Measurements from ENCODE around the gene FETUB.

FETUB gene

DNA sequence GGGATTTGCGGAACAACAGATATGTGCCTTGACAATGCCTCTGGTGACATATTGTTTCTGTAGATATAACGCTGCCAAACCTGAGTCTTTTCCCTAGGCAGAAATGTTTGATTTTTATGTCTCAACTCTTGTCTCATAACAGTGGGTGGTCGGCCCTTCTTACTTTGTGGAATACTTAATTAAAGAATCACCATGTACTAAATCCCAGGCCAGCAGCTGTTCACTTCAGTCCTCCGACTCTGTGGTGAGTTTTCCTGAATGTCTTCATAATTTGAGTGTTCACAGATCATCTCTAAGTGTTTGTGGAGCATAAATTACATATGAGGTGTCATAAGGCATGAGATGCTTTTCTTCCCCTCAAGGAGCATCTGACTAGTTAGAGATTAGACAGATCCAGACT, 5.9 kb downstream of the FETUB start:
- DNase-seq (ENCODE audit: low read depth), result no peak
- TF ChIP-seq, protein P1, sequence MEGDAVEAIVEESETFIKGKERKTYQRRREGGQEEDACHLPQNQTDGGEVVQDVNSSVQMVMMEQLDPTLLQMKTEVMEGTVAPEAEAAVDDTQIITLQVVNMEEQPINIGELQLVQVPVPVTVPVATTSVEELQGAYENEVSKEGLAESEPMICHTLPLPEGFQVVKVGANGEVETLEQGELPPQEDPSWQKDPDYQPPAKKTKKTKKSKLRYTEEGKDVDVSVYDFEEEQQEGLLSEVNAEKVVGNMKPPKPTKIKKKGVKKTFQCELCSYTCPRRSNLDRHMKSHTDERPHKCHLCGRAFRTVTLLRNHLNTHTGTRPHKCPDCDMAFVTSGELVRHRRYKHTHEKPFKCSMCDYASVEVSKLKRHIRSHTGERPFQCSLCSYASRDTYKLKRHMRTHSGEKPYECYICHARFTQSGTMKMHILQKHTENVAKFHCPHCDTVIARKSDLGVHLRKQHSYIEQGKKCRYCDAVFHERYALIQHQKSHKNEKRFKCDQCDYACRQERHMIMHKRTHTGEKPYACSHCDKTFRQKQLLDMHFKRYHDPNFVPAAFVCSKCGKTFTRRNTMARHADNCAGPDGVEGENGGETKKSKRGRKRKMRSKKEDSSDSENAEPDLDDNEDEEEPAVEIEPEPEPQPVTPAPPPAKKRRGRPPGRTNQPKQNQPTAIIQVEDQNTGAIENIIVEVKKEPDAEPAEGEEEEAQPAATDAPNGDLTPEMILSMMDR (conservative IDR thresholded peaks at IDR 0.05; ENCODE audit: low read depth, low read length), result no peak
- H3K4me3 ChIP-seq (ENCODE audit: low read depth, low read length), result no peak overlapping the region

DNA sequence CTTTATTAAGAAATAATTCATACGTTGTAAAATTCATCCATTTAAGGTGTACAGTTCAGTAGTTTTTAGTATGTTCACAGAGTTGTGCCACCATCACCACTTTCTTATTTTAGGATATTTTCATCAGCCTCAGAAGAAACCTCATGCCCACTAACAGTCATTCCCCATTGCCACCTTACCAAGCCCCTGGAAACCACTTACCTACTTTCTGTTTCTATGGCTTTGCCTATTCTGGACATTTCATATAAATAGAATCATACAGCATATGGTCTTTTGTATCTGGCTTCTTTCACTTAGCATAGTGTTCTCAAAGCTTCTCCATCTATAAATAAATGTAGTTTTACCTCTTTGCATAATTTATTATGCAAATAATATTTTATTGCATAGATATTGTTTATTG, 6.6 kb downstream of the FETUB start:
- TF ChIP-seq, protein P1 (conservative IDR thresholded peaks at IDR 0.05; ENCODE audit: low read depth, low read length), result no peak

DNA sequence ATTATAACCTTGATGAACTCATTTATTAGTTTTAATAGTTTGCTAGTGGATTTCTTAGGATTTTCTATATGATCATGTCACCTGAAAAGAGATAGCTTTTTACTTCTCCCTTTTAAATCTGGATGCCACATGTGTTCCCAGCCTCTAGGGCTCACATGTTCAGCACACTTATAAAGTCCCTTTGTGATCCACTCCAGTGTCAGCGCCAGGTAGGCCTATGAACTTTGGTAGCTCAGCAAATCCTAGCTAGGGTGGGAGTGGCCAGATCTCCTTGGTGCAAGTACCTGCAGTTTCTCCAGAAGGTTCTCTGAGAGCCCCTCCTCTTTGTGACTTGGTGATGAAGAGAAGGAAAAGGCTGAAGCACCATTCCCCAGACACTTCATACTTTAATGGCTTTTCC, 8.7 kb downstream of the FETUB start:
- TF ChIP-seq, protein P1 (conservative IDR thresholded peaks at IDR 0.05; ENCODE audit: low read depth, low read length), result no peak
- no peak overlapping the region for H3K4me3 ChIP-seq (ENCODE audit: low read depth, low read length)
- DNase-seq (ENCODE audit: low read depth), result no peak

More for the DNA sequence above, 6.6 kb downstream of the FETUB start:
- no peak overlapping the region for H3K4me3 ChIP-seq (ENCODE audit: low read depth, low read length)
- DNase-seq (ENCODE audit: low read depth), result no peak

DNA sequence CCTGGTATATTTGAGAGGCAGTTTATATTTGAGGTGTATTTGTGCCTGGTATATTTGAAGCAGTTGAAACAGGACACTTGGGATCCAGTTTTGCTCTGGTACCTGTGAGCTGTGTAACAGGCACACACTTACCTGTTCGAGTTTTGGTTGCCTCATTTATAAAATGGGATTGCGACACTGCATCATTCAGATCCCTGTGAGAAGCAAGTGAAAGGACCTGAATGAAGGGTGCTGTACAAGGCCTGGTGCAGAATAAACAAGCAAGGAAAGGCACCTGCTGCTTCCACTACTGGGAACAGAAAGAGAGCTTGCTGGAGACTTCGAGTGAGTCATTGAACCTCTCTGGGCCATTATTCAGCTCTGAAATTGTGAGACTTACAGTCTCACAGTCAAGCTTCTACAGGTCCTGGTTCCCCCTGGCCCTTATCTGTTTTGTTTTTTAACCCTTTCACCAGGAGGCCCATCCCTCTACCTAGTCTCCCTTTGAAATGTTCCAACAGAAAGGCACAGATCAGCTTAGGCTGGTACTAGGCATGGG, 11.5 kb downstream of the FETUB start:
- no peak overlapping the region for H3K4me3 ChIP-seq (ENCODE audit: low read depth, low read length)
- TF ChIP-seq, protein P1 (conservative IDR thresholded peaks at IDR 0.05; ENCODE audit: low read depth, low read length), result no peak
- no peak for DNase-seq (ENCODE audit: low read depth)

DNA sequence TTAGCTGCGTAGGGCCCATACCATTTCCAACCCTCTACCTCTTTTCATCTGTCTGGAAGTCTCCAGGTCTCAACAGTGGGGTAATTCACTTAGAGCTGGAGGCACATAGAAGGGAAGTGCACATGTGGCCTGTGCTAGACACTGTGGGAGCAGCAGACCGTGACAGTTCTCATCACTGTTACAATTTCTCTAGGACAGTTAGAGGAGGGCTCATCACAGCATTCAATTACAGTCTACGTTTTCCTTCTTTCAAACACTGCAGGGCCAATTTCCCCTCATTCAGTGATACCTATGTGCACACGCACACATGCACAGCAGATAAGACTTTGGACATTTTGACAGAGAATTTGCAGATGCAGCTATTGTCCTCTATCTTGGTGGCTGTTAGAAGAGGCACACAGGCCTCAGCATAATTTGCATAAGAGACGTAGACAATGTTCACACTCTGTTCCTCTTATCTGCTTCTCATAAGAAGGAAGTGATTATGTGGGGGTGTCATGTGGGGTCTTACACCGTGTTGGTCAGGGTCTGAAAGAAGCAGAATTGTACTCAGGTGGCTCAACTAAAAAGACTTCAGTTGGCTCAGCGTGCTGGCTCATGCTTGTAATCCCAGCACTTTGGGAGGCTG, 13.0 kb downstream of the FETUB start:
- no peak overlapping the region for H3K4me3 ChIP-seq (ENCODE audit: low read depth, low read length)
- TF ChIP-seq, protein P1 (conservative IDR thresholded peaks at IDR 0.05; ENCODE audit: low read depth, low read length), result no peak
- DNase-seq (ENCODE audit: low read depth), result no peak

DNA sequence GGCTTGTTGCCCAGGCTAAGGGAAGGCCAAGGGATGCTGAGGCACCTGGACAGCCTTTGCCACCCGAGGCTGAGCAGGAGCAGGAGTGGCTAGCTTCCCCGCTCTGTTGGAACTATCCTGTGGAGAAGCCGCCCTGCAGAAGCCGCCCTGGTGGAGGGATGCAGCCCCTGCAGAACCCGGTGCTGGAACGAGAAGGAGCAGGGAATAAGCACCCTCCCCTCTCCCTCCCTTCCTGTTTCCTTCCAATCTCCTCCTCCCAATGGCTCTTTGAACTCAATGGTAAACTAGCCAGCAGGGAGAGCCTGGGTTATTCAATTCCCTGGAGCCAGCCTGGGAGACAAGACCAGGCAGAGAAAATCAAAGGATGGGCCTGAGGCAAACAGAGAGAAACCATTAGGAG, 13.8 kb downstream of the FETUB start:
- TF ChIP-seq, protein P1 (conservative IDR thresholded peaks at IDR 0.05; ENCODE audit: low read depth, low read length), result peak; percentile 21
- no peak for DNase-seq (ENCODE audit: low read depth)
- no peak overlapping the region for H3K4me3 ChIP-seq (ENCODE audit: low read depth, low read length)

Measured in choroid plexus epithelial cell (primary cell).